HEK293T (cell line): ENCODE results near the gene KDM8.

Experiments
- ARNT ChIP-seq: fragments of 450-650 bp; IDR thresholded peaks from 2 replicates; pipeline ENCODE4 v1.6.1; 2017; ENCODE audit warnings: mild to moderate bottlenecking
- CTBP1 ChIP-seq: fragments of 450-650 bp; IDR thresholded peaks from 2 replicates; pipeline ENCODE4 v1.6.1; 2016; ENCODE audit warnings: borderline replicate concordance
- ELF4 ChIP-seq: fragments of 450-650 bp; IDR thresholded peaks from 2 replicates; pipeline ENCODE4 v1.6.1; 2017; ENCODE audit warnings: antibody characterized with exemption
- FOXA1 ChIP-seq: fragments of 450-650 bp; IDR thresholded peaks from 2 replicates; pipeline ENCODE4 v1.6.1; 2016; ENCODE audit warnings: mild to moderate bottlenecking
- FOXM1 ChIP-seq: fragments of 450-650 bp; IDR thresholded peaks from 2 replicates; pipeline ENCODE4 v1.6.1; 2017; ENCODE audit warnings: mild to moderate bottlenecking, borderline replicate concordance
- L3MBTL2 ChIP-seq: fragments of 450-650 bp; conservative IDR thresholded peaks from 2 replicates; pipeline ENCODE4 v1.6.1; 2016; ENCODE audit warnings: mild to moderate bottlenecking
- SUZ12 ChIP-seq: fragments of 450-650 bp; IDR thresholded peaks from 2 replicates; pipeline ENCODE4 v1.6.1; 2016; ENCODE audit warnings: mild to moderate bottlenecking
- TARDBP ChIP-seq: fragments of 450-650 bp; IDR thresholded peaks from 2 replicates; pipeline ENCODE4 v1.6.1; 2016
- ZNF384 ChIP-seq: fragments of 450-650 bp; IDR thresholded peaks from 2 replicates; pipeline ENCODE4 v1.6.1; 2016

GRCh38 chr16:27230562-27231001, 27.3 kb downstream of the KDM8 start:
- TF ChIP-seq FOXM1, result no peak
- TF ChIP-seq ZNF384, result no peak
- TF ChIP-seq FOXA1, result no peak
- TF ChIP-seq ELF4, result no peak
- no peak for TF ChIP-seq CTBP1
- TF ChIP-seq SUZ12, result no peak
- no peak for TF ChIP-seq ARNT
- no peak for TF ChIP-seq TARDBP
- TF ChIP-seq L3MBTL2, result no peak
